CD4-positive, alpha-beta T cell treated with Interferon gamma for 1 hour (primary cell): ENCODE measurements around the gene TNFSF10.
A peak's percentile ranks its signal among the peaks of the same experiment; 100 is the strongest.

Experiments
- DNase-seq: peaks from one replicate; pipeline ENCODE4 v3.0.0-alpha.2; 2020

Gene TNFSF10

DNA sequence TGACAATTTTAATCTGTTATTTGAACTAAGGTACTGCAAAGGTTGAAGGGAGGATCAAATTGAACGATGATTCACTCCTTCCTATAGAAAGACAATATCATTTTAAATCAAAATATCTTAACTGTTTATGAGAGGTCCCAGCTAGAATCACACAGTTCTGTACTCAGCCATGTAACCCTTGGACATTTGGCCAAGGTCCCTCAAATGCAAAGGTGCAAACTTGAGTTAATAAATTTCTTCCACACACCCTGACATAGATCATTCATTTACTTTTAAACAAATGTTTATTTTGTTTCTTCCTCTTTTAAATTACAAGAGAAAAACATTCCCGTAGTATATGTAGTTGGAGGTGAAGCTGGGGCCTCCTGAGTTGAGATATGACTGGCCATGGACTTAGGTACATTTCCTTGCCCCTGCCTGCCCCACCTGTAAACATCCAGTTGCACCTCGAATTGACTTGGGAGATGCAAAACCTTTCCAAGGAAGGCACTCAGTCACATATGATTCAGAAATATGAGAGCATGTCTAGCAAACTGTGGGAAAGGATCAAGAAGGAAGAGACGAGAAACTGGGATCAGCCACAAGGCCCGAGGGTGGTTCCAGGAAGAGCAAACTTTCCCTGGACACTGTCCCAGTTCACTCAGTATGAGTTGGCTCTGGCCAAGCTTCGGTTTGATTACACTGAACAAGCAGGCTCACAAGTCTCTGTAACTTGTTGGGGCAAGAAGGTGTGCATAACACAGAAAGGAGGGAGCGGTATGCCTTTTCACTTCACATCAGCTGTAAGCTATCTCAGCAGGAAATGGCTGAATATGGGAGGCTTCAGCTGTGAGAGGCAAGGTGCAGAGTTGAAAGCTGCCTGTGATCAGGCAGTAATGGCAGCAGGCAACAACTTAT lies 6.7 kb downstream of the TNFSF10 start:
- no peak for DNase-seq

DNA sequence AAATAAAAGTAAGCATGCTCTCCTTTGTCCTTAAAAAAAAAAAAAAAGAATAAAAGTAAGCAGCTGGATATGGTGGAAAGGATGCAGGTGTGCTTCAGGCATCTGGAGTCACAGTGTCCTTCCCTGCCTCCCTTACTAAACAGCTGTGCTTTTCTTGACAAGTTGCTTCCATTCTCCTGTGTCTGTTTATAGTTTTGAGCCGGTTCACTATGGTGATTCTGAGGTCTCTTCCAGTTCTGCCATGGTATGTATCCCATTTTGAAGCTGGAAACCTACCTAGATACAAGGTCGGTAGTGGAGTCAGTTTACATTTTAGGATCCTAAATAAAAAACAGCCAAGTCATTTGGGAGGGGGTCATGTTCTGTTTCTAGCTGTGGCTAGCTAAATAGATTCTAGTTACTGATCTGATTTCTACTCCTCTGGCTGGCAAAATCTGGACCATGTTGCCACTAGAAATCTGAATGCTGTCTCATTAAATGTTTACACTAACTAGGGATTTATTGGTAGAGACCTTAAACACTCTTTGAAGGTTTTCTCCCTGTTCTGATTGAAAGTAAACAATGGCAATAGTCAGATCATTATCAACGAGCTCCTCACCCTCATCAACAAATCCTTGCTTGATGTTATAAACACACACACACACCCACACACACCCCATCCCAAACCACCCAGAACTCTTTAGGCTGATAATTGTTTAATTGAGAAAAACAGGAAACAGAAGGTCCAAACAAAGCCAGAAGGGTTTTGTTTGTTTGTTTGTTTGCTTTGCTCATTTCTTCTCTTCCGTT lies 7.9 kb downstream of the TNFSF10 start:
- no peak for DNase-seq

DNA sequence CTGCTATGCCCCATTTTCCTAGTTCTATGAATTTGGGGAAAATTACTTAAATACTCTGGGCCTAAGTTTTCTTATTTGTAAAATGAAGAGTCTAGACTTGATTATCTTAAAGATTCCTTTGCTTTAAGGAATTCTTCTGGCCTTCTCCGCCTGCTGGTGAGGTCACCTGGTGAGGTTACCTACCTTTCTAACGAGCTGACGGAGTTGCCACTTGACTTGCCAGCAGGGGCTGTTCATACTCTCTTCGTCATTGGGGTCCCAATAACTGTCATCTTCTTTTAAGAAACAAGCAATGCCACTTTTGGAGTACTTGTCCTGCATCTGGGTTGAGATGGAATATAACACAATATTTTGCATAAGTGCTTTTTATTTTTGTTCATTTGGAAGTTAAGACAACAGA lies 8.6 kb downstream of the TNFSF10 start:
- DNase-seq: no peak

GRCh38 chr3:172513488-172513887 lies 9.7 kb downstream of the TNFSF10 start:
- no peak for DNase-seq

DNA sequence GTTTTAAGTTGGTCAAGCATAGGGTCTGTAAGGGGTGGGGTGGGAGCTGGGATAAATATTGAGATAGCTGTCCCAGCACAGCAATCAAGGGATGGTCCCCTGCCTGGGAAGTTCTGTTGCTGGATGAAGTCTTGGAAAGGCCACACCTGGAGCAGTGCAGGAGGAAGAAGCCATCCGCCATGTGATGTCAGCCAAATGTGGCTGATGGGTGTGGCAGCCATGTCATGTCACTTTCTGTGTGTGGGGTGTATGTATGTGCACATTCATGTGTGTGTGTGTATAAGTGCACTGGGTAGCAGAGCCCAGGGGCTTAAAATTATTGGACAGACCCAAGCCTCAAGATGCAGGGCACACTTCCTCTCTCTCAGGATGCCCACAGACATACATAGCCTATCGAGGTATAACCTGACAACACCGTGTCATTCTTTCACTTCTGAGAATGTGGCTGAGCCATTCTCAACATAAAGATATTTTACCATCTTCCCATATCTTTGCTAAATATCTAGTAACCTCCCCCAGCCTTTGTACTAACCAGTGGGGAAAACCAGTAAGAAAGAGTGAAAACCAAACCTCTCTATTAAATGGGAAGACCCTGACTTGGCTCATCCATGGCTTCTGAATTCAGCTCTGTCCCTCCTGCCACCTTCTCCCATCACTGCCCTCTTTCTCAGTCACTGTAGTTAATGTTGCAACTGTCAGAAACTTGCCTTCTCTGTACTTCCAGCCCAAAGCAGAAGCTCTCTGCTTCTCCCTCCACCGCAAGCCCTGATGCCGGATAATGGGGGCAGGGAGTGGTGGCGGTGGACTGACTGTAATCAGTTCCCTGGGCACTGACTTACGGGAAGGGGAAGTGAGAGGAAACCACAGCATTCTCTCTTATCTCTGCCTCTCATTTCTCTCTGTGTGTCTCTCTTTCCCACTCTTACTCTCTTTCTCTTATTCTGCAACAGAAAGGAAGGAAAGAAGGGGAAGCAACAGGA lies 11.2 kb downstream of the TNFSF10 start:
- peak; percentile 80 for DNase-seq

DNA sequence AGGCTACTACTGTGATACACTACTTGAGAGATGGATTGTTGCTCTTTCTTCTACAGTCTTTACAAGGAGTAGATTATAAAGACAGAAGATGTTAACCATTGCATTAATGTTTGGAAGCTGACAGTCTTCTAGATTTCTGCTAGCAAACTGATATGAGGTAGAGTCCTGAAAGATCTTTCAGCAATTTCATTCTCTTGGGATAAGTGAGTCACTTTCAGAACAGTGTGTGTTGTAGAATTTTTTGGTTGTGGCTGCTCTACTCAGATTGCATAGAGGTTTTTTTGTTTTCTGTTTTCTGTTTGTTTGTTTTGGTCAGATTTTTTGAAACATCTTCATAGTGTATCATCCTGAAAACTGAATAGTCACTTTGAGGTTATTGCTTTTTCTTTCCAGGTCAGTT lies 17.1 kb downstream of the TNFSF10 start:
- no peak for DNase-seq

DNA sequence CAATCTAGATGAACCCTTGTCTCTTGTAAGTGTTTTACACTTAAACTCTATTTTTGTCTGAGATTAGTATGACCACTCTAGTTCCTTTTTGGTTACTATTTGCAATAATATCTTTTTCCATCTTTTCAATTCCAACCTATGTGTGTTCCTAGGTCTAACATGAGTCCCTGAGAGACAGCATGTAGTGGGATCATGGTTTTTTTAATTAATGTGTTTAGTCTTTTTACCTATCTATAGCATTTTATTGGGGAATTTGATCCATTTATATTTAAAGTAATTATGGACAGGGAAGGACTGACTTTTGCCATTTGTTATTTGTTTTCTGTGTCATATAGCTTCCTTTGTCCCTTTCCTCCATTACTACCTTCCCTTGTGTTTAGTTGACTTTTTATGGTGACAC lies 21.7 kb downstream of the TNFSF10 start:
- DNase-seq: no peak

GRCh38 chr3:172490198-172490669 lies 33.0 kb downstream of the TNFSF10 start:
- peak; percentile 61 for DNase-seq

DNA sequence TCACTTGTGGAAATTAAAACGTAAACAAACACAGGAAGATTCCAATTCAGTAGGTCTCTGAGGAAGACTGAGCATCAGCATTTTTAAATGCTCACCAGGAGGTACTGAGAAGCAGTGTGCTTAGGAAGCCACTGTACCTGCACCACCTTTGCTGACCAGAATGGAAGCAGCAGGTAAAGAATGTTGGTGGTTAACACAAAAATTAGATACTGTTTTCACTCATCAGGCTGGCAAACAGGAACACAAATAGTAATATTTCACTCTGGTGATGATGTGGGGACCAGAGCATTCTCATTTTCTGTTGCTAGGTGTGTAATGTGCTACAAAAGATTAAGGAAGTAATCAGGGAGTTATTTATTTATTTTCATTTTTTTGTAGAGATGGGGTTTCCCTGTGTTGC lies 45.1 kb downstream of the TNFSF10 start:
- no peak for DNase-seq

DNA sequence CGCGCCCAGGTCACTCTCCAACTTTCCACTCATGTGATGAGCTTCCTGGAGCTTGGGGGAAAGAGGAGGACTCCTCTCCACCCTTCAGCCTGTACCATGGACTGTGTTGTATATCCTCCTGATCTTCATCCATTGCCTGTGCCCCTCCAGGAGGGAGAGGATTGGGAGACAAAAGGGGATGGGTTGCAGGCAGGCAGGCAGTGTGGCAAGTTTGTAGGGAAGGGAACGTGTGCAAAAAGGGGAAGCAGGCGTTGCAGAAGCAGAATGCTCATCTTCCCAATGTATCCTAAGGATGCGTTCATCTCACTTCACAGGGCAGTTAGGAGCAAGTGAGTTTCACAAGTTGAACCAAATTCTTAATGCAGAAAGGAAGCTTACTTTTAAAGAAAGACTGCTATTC lies 46.9 kb downstream of the TNFSF10 start:
- no peak for DNase-seq

DNA sequence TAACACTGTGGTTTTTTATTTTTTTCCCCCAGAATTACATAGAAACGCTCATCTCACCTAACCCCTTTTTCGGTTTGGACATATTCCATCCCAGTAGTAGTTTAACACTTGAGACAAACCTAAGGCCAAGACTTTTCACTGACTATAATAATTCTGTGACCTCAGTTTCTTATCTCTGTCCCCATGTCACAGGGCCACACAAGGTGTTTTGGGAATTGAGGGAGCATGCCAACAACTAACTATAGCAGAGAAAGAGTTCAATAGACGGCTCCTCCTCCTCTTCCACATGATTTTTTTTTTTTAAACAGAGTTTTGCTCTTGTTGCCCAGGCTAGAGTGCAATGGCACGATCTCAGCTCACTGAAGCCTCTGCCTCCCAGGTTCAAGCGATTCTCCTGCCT lies 47.5 kb downstream of the TNFSF10 start:
- no peak for DNase-seq

GRCh38 chr3:172471903-172472302 lies 51.3 kb downstream of the TNFSF10 start:
- no peak for DNase-seq

DNA sequence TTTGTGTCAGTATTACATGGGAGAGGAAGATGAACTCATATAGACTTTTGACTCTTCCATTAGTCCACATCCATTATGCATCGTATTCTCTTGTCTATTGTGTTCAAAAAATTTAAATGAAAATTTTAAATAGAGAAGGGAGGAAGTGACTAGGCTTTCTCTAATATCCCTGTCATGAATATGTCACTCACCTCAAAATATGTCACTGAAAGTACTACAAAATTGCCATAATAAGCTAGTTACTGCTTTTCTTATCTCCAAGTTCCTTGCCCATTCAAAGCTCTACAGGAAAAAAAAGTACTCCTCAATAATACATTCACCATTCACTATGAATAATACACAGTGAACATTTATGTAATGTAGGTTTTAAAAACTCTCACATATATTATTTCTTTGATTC lies 52.6 kb downstream of the TNFSF10 start:
- no peak for DNase-seq

DNA sequence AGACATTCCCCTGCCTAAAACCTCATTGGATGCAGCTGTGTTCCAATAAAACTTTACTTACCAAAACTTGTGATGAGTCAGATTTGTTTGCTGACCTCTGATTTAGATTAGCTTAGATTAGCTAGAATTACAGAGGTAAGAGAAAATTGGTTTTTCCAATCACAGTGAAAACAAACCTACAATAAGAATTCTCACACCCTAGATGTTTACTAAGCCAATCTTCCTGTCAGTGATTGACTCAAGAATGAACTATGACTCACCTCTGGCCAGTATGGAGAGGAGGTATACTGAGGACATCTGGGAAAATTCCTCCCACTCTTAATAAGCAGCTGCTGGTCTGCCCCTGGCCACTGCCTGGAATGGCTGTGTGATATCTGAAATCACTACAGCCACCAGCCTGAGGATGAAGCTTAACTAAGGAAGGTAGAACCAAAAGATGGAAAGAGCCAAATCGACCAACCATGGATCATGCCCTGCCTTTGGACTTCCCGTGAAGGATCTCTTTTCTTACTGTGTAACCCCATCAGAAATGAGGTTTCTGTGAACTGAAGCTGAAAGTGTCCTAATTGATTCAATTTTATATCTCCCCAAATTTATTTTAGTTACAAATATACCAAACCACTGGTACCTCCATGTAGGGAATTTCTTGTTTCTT lies 55.9 kb downstream of the TNFSF10 start:
- no peak for DNase-seq

GRCh38 chr3:172466553-172467130 lies 56.6 kb downstream of the TNFSF10 start:
- DNase-seq: no peak

- DNase-seq: no peak
Measured at GRCh38 chr3:172465281-172465680, 57.9 kb downstream of the TNFSF10 start.

GRCh38 chr3:172464306-172464705 lies 58.9 kb downstream of the TNFSF10 start:
- DNase-seq: no peak

GRCh38 chr3:172461530-172462138 lies 61.6 kb downstream of the TNFSF10 start:
- DNase-seq: no peak

DNA sequence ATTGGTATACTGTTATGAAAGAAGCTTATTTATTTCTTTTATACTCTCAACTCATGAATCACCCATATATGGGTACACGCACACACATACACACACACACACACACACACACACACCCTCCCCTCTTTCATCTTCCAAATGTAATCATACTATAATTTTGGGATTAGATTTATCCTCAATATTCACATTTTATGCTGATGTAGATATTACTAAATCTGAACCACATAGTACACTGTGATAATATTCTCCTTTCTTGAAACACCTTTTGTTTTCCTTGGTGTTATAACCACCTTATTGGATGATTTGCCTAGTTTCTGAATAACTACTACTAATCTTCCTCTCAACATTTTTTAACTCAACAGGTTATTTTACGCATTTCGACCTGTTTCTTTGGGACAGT lies 66.8 kb downstream of the TNFSF10 start:
- no peak for DNase-seq
